GM12892 (cell line): Measurements from ENCODE around the gene SYT12.

Experiments used
- DNase-seq: peaks from one replicate; pipeline ENCODE4 v3.0.0; 2011; ENCODE audit not compliant: insufficient read length
- FAIRE-seq: peaks from 2 replicates; lab custom pipeline; 2011; peaks lifted over from hg19 to GRCh38; lab: Jason Lieb, UNC
- POLR2A ChIP-seq: IDR thresholded peaks from 2 replicates; pipeline ENCODE4 v1.6.1; 2011; ENCODE audit warnings: low read depth, low read length, control low read depth
- POLR2AphosphoS5 ChIP-seq: IDR thresholded peaks from 2 replicates; pipeline ENCODE4 v1.6.1; 2011; ENCODE audit warnings: low read depth, low read length, control low read depth
- TAF1 ChIP-seq: IDR thresholded peaks from 2 replicates; pipeline ENCODE4 v1.6.1; 2011; ENCODE audit warnings: low read depth, mild to moderate bottlenecking, control low read depth, low read length, borderline replicate concordance

Gene SYT12

DNA sequence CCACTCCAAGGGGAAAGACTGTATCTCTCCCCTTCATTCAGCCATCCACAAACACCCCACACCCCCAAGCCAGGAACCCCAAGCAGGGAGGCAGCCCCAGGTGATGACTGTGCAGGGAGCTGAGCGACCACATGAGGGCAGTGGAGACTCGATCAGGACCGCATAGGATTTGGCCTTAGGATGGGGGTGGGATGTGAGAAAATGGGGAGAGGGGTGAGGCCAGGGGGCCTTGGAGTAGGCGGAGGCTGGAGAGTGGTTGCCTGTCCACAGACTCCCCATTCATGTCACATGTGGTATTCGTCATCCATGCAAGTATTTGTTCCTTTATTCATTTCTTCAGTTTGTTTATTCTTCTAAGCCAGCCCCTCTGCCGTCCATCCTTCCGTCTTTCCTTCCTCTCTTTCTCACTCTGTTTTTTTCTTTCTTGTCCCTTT is 31.0 kb downstream of the SYT12 start:
- no peak for TF ChIP-seq TAF1
- TF ChIP-seq POLR2AphosphoS5, result no peak
- TF ChIP-seq POLR2A, result no peak
- FAIRE-seq, result peak; percentile 97
- peak; percentile 77 for DNase-seq

DNA sequence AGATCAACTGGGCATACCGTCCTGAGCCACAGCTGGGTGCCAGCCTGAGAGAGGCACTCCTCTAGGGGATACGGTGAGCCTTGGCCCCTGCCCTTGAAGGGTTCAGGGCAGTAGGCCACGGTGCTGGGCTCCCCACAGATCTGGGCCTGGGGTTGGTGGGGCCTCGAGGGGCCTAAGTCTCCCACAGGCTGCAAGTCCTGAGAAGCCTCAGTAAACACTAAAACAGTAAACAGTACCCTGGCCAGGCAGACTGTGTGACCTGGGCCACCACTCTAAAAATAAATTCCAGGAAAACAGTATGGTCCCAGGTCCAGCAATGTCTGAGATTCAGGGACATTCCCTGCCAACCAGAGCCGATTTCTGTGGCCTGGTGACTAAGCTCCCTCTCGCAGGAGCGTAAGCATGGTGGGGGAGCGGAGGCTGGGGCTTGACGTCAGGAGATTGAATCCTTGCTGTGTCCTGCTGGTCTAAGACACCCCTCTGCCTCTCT is 31.5 kb downstream of the SYT12 start:
- FAIRE-seq, result peak; percentile 17
- DNase-seq, result no peak

GRCh38 chr11:67054836-67055523 is 32.0 kb downstream of the SYT12 start:
- no peak for DNase-seq
- no peak for FAIRE-seq
- no peak for TF ChIP-seq TAF1
- TF ChIP-seq POLR2A, result no peak
- no peak for TF ChIP-seq POLR2AphosphoS5

More for the DNA sequence above, 31.5 kb downstream of the SYT12 start:
- no peak for TF ChIP-seq POLR2A
- TF ChIP-seq TAF1, result no peak
- no peak for TF ChIP-seq POLR2AphosphoS5

DNA sequence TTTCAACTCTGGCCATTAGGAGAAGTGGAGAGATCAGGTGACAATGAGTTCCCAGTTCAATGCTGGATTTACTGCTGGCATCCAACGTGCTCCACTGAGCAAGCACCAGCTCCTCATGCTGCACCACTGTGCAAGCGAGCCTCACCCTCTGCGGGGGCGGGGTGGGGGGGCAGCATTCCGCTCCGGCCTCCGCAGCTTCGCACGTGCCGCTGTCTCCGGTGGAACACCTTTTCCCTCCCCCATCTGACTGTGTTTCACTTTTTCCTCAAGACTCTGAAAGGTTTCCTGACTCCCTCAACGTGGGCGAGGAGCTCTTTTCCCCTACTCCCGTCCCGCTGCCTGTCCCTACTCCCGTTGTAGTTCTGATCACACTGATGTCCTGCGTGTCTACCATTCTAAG is 32.9 kb downstream of the SYT12 start:
- no peak for TF ChIP-seq POLR2AphosphoS5
- no peak for TF ChIP-seq TAF1
- no peak for DNase-seq
- FAIRE-seq, result peak; percentile 65

DNA sequence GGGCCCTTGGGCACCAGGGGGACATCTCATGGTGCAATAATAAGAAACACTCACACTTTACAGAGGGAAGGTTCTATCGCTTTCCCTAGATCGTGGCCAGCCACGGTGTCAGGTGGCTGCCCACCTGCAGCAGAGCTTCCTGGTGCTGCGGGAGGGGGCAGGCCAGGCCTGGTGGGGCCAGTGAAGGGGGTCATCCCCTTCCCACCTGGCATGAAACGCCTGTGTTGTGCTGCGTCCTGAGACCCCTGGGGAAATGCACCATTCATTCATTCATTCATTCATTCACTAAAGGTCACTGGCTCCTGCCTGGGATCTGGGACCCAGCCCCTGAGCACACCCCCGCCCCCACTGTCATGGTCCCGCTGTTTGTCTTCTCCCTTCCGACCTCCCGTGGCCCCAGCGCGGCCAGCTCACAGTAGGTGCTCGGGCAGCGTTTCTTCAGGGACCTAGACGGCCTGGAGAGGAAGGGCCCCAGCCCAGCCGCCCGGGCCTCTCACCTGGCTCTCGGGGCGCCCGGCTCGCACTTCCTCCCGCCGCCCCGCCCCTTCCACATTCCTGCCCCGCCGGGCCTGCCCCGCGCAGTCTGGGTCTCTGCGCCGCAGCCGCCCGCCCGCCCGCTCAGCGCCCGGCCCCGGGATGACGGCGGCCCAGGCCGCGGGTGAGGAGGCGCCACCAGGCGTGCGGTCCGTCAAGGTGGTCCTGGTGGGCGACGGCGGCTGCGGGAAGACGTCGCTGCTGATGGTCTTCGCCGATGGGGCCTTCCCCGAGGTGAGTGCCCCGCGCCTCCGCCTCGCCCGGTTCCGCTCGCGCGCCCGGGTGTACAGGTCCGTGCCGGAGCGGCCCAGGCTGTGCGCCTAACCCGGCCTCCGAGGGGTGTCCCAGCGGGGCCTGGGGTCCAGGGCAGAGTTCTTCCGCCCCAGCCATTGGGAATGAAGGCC is 33.6 kb downstream of the SYT12 start, which contains the start of gene RHOD:
Gene RHOD, plus strand, starts transcription at position 581 of the 938 bp plus-strand sequence. Its CDS starts 56 bp downstream, at position 637.
- FAIRE-seq (peak; percentile 83), DNase-seq (peak; percentile 64)
- TF ChIP-seq POLR2AphosphoS5, result no peak
- no peak for TF ChIP-seq POLR2A
- no peak for TF ChIP-seq TAF1

- peak; percentile 82 for FAIRE-seq
- TF ChIP-seq POLR2AphosphoS5, result no peak
- TF ChIP-seq POLR2A, result no peak
- no peak for TF ChIP-seq TAF1
- no peak for DNase-seq
These were observed 34.3 kb downstream of the SYT12 start for GRCh38 chr11:67057205-67057672.

DNA sequence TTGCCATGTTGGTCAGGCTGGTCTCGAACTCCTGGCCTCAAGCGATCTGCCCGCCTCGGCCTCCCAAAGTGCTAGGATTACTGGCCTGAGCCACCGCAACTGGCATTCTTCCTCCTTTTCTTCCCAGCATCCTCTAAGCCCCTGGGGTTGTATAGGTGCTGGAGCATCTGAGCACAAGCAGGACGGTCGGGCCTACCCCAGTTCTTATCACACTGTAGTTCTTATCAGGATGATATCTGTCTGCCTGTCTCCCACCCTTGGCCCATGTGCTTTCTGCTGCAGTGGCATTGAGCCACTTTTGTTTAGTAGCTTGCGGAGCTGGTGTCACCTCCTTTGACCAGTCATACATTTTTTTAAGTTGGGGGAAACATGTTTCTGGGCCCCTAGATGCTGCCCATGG is 35.6 kb downstream of the SYT12 start:
- no peak for DNase-seq
- no peak for FAIRE-seq
- TF ChIP-seq POLR2A (no peak), TAF1 (no peak), POLR2AphosphoS5 (no peak)

GRCh38 chr11:67059671-67060070 is 36.7 kb downstream of the SYT12 start:
- TF ChIP-seq POLR2A (no peak), POLR2AphosphoS5 (no peak), TAF1 (no peak)
- FAIRE-seq (no peak), DNase-seq (no peak)

DNA sequence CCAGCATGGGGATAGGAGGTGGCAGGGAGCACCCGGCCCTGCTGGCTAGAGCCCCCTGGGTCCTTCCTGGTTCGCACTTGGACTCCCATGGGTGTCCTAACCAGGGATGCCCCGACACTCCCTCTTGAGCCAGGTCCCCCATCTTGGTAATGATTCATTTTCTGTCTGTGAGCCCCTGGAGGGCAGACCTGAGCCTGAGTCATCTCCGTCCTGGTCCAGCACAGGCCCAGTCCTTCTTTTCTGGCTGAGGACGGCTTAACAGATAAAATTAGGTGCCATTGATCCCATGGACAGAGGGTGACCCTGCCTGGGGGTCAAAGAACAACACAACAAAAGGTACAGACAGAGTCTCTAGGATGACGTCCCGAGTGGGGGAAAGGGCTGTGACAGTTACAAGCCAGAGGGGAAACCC is 37.2 kb downstream of the SYT12 start:
- FAIRE-seq (no peak), DNase-seq (no peak)
- no peak for TF ChIP-seq TAF1

DNA sequence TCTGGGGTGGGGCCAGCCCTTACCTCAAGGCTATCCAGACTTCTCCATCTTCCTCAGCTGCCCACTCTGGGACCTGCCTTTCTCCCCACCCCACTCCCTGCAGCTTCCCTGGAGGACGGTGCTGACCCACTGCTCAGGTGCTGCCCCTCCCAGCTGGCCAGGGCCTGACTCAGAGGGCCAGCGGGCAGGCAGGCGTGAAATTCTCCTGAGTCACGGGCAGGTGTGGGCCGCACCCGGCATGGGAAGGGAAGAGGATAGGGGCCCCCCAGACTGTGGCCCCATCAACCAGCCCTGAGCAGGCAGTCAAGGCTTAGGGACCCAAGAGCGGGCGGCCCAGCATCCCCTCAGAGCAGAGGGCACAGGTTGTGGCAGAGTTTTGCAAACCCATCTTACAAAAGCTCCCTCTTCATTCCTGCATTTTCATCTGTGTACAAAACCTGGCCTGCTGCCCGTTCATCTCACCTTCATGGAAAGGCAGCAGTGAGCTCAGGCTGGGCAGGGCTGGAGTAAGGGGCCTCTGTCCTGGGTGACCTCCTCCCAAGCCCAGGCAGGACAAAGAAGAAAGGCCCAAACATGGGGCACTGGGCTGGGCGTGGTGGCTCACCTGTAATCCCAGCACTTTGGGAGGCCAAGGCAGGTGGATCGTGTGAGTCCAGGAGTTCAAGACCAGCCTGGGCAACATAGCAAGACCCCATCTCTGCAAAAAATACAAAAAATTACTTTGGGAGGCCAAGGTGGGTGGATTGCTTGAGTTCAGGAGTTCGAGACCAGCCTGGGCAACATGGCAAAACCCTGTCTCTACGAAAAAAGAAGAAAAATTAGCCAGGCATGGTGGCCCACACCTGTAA is 39.8 kb downstream of the SYT12 start:
- DNase-seq (no peak), FAIRE-seq (no peak)
- no peak for TF ChIP-seq TAF1
- no peak for TF ChIP-seq POLR2A
- TF ChIP-seq POLR2AphosphoS5, result no peak

GRCh38 chr11:67066333-67066709 is 43.4 kb downstream of the SYT12 start:
- DNase-seq (no peak), FAIRE-seq (no peak)
- TF ChIP-seq POLR2AphosphoS5, result no peak
- TF ChIP-seq TAF1, result no peak
- no peak for TF ChIP-seq POLR2A
